Peyer's patch (tissue), 4 donors: ENCODE results near the gene CRHBP.

Experiments
- POLR2A ChIP-seq, 2 donors: fragments of 450-650 bp; IDR thresholded peaks; one replicate each; pipeline ENCODE4 v1.5.1; 2017; ENCODE audit warnings: antibody characterized with exemption in 2 of 2, mild to moderate bottlenecking in 2 of 2, moderate library complexity in 2 of 2
- TF ChIP-seq, protein P1 (sequence below), 6 experiments: fragments of 450-650 bp in 4 of 6; fragments of 200-600 bp in 2 of 6; sonication (generic) in 1 of 6; IDR thresholded peaks; one replicate each; pipeline ENCODE4 v1.5.1; 2017 to 2019; ENCODE audit warnings: antibody characterized with exemption in 6 of 6, mild to moderate bottlenecking in 3 of 6, moderate library complexity in 1 of 6

DNA sequence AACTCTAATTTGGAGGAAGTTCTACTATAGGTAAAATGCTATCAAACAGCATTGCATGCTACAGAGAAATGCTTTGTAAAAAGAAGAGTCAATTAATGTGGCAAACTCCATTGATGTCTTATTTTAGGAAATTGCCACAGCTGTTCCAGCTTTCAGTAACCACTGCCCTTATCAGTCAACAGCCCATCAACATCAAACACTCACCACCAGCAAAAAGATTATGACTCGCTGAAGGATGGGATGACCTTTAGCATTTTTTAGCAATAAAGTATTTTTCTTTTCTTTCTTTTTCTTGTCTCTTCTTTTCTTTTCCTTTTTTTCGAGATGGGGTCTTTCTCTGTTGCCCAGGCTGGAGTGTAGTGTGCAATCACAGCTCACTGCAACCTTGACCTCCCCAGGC lies 26.0 kb downstream of the CRHBP start:
- TF ChIP-seq, protein P1, sequence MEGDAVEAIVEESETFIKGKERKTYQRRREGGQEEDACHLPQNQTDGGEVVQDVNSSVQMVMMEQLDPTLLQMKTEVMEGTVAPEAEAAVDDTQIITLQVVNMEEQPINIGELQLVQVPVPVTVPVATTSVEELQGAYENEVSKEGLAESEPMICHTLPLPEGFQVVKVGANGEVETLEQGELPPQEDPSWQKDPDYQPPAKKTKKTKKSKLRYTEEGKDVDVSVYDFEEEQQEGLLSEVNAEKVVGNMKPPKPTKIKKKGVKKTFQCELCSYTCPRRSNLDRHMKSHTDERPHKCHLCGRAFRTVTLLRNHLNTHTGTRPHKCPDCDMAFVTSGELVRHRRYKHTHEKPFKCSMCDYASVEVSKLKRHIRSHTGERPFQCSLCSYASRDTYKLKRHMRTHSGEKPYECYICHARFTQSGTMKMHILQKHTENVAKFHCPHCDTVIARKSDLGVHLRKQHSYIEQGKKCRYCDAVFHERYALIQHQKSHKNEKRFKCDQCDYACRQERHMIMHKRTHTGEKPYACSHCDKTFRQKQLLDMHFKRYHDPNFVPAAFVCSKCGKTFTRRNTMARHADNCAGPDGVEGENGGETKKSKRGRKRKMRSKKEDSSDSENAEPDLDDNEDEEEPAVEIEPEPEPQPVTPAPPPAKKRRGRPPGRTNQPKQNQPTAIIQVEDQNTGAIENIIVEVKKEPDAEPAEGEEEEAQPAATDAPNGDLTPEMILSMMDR (IDR thresholded peaks at IDR 0.05), result no peak
- TF ChIP-seq POLR2A (IDR thresholded peaks at IDR 0.05), result no peak
